ENCODE data around the gene ECT2L. TPM values are rescaled to one million over a fixed set of nuclear protein-coding genes. Genes with fewer than 3 reads are reported as not detected.

Gene ECT2L
- total RNA-seq, 4 donors from 2014 or later = 0.17 to 0.42 (median 0.21) TPM

DNA sequence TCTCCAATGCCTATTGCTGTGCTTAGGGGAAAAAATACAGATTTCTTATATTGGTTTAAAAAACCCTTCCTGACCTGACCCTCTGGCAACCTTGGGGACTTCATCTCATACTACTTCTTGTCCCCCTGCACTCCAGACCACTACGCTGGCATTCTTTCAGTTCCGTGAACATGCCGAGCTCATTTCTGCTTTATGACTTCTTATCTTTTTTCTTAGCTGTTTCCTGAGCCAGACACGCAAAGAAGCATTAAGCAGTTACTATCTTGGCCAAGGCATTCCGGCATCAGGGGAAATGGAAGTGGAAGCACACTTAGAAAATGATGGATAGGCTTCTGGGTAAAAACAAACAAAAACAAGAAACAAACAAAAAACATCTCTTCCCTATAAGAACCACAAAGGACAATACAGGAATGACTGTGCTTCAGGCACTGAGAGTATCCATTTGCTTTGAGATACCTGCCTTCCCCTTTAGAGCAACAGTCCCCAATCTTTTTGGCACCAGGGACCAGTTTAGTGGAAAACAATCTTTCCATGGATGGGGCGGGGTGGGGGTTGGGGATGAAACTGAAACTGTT is 26.7 kb upstream of the ECT2L start:
- Histone ChIP-seq H3K9me3 (no peaks in the 10 kb centered on the region), H3K27me3 (no peaks in the 10 kb centered on the region), H3K4me3 (no peak overlapping the region), H3K27ac (replicated peaks in 1 of 4) (no peak overlapping the region), H3K4me1 (peaks cover 7 to 10% (median 8%) of the 10 kb centered on the region in 4 donors), H3K36me3 (no peaks in the 10 kb centered on the region)
- no peak for TF ChIP-seq EP300 (IDR thresholded peaks at IDR 0.05)
- TF ChIP-seq POLR2AphosphoS5 (IDR thresholded peaks at IDR 0.05) = no peak
- no peak for TF ChIP-seq POLR2A (IDR thresholded peaks at IDR 0.05; ENCODE audit: low read depth)
- TF ChIP-seq, protein P1, sequence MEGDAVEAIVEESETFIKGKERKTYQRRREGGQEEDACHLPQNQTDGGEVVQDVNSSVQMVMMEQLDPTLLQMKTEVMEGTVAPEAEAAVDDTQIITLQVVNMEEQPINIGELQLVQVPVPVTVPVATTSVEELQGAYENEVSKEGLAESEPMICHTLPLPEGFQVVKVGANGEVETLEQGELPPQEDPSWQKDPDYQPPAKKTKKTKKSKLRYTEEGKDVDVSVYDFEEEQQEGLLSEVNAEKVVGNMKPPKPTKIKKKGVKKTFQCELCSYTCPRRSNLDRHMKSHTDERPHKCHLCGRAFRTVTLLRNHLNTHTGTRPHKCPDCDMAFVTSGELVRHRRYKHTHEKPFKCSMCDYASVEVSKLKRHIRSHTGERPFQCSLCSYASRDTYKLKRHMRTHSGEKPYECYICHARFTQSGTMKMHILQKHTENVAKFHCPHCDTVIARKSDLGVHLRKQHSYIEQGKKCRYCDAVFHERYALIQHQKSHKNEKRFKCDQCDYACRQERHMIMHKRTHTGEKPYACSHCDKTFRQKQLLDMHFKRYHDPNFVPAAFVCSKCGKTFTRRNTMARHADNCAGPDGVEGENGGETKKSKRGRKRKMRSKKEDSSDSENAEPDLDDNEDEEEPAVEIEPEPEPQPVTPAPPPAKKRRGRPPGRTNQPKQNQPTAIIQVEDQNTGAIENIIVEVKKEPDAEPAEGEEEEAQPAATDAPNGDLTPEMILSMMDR (IDR thresholded peaks at IDR 0.05) = no peak
- DNase-seq (ENCODE audit: extremely low spot score) = no peak
- intact Hi-C loops (cut with DNase I) = loop anchor here (5.0 to 10.0 kb wide), 2 partner anchors 337 to 764 kb away; no protein-coding TSS in a partner anchor
- 69% methylated on average over 6 of the region's 6 CpGs for WGBS

DNA sequence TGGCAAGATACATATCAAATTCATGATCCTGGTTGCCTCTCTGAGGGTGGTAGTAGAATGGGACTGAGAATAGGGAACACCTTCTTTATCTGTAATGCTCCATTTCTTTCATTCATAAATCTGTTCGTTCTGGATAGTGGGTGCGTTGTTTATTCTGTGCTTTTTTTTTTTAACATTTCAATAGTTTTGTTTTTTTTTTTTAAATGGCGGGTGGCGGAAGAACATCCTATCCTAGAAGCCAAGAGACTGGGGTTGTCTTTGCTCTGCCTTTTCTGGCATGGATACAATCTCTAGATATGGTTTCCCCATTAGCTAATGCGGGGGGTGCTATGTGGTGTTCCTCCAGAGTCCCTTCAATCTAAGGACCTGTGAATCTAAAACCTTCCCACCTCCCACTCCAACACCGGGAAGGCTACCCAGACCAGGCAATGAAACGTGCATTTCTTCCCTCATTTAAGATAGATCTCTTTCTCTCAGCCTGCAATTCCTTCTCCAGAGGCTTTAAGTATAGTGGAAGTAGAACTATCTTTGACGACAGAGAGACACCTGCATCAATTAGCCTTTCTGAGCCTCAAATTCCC is 23.2 kb upstream of the ECT2L start:
- DNase-seq (ENCODE audit: extremely low spot score) = no peak
- Histone ChIP-seq H3K9me3 (no peaks in the 10 kb centered on the region), H3K27ac (replicated peaks in 1 of 4) (peak overlapping the region; percentile 91 to 95 (median 94)), H3K36me3 (peaks cover 0 to 20% (median 19%) of the 10 kb centered on the region in 4 donors), H3K27me3 (no peaks in the 10 kb centered on the region), H3K4me1 (peaks cover 18 to 25% (median 22%) of the 10 kb centered on the region in 4 donors), H3K4me3 (peak overlapping the region; percentile 65 to 91 (median 89))
- 13% methylated on average over 8 of the region's 8 CpGs for WGBS
- intact Hi-C loops (cut with DNase I) = no loop called here
- TF ChIP-seq, protein P1 (IDR thresholded peaks at IDR 0.05) = no peak
- TF ChIP-seq POLR2A (IDR thresholded peaks at IDR 0.05; ENCODE audit: low read depth) (no peak), EP300 (IDR thresholded peaks at IDR 0.05) (no peak), POLR2AphosphoS5 (IDR thresholded peaks at IDR 0.05) (no peak)

DNA sequence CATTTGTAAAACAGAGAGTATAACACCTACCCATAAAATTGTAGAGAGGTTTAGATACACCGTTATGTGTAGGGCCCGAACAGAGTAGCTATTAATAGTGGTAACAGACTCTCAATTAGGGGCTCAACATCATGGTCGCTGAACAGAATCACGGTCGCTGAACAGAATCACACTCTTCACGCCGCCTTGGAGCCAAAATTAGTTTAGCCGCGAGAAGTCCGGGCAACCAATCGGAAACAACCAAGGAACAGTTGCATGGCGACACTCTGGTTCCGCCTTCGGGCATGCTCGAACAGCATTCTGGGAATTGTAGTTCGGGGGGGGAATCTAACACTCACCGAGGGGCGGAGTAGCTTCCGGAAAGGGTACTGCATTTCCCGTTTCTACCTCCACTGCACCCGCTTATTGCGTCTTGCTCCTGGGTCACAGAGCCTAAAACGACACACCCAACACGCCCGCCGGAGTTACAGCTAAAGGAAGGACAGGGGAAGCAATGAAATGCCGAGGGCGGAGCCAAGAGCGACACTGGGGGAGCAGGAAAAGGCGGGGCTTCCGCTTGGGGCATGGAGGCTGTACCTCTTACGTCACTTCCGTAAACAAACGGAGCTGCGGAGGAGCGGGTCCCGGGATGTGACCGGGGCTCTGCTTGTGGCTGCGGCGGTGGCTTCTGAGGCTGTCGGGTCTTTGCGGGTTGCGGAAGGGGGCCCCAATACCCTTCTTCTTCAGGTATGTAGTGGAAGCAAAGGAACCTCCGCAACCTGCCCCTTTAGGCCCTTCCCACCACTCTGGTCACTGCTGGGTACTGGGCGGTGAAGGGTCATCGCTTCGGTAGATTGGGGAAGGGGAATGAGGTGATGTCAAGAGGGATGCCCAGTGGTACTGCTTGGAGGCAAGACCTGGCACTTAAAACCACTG is 22.5 kb upstream of the ECT2L start, which contains the start of gene CCDC28A:
Gene CCDC28A (plus strand): TSS at position 593 of the 915 bp plus-strand sequence. CDS start 2,352 bp downstream, outside the sequence.
- peak; percentile 99 for DNase-seq (ENCODE audit: extremely low spot score)
- TF ChIP-seq EP300 (IDR thresholded peaks at IDR 0.05) (no peak), POLR2AphosphoS5 (IDR thresholded peaks at IDR 0.05) (peak; percentile 87 to 89), POLR2A (IDR thresholded peaks at IDR 0.05; ENCODE audit: low read depth) (no peak)
- TF ChIP-seq, protein P1 (IDR thresholded peaks at IDR 0.05) = peak in 1 of 3 experiments; percentile 5
- under 1% methylated on average over 30 of the region's 47 CpGs for WGBS
- Histone ChIP-seq H3K4me3 (peak within 1 kb of the TSS; percentile 65 to 91 (median 89)), H3K4me1 (peaks cover 18 to 25% (median 22%) of the 10 kb centered on the region in 4 donors), H3K27ac (replicated peaks in 1 of 4) (peak within 1 kb of the TSS; percentile 91 to 95 (median 94)), H3K9me3 (no peaks in the 10 kb centered on the region), H3K36me3 (peaks cover 0 to 27% (median 27%) of the 10 kb centered on the region in 4 donors), H3K27me3 (no peaks in the 10 kb centered on the region)
- intact Hi-C loops (cut with DNase I) = no loop called here

GRCh38 chr6:138774370-138774769 is 21.5 kb upstream of the ECT2L start:
- H3K9me3 ChIP-seq = no peaks in the 10 kb centered on the region
- 21% methylated on average over 3 of the region's 3 CpGs for WGBS
- peaks cover 18 to 25% (median 22%) of the 10 kb centered on the region in 4 donors for H3K4me1 ChIP-seq
- H3K36me3 ChIP-seq = peaks cover 0 to 37% (median 30%) of the 10 kb centered on the region in 4 donors
- DNase-seq (ENCODE audit: extremely low spot score) = no peak
- intact Hi-C loops (cut with DNase I) = no loop called here
- no peaks in the 10 kb centered on the region for H3K27me3 ChIP-seq
- peak overlapping the region; percentile 65 to 91 (median 89) for H3K4me3 ChIP-seq
- peak overlapping the region; percentile 91 to 95 (median 94) for H3K27ac ChIP-seq (replicated peaks in 1 of 4)
- TF ChIP-seq EP300 (IDR thresholded peaks at IDR 0.05) (no peak), POLR2A (IDR thresholded peaks at IDR 0.05; ENCODE audit: low read depth) (no peak), POLR2AphosphoS5 (IDR thresholded peaks at IDR 0.05) (no peak)
- TF ChIP-seq, protein P1 (IDR thresholded peaks at IDR 0.05) = no peak

Measured in esophagus muscularis mucosa (tissue), 4 donors.